ENCODE results near the gene PELO. TPM values are rescaled to one million over a fixed set of nuclear protein-coding genes. Genes with fewer than 3 reads are reported as not detected.

Gene PELO
- total RNA-seq, 1 experiment from 2014 or later, result 12.4 TPM

- ChIA-PET CTCF (no interaction called here), POLR2A (no interaction called here)
- no peak overlapping the region for H3K27ac ChIP-seq (ENCODE audit: low read length)
- TF ChIP-seq SIN3A (IDR thresholded peaks at IDR 0.05; ENCODE audit: borderline replicate concordance, insufficient read depth, low read depth, low read length), result no peak
- no peak for TF ChIP-seq CTCF (IDR thresholded peaks at IDR 0.05)
- TF ChIP-seq, protein P1, sequence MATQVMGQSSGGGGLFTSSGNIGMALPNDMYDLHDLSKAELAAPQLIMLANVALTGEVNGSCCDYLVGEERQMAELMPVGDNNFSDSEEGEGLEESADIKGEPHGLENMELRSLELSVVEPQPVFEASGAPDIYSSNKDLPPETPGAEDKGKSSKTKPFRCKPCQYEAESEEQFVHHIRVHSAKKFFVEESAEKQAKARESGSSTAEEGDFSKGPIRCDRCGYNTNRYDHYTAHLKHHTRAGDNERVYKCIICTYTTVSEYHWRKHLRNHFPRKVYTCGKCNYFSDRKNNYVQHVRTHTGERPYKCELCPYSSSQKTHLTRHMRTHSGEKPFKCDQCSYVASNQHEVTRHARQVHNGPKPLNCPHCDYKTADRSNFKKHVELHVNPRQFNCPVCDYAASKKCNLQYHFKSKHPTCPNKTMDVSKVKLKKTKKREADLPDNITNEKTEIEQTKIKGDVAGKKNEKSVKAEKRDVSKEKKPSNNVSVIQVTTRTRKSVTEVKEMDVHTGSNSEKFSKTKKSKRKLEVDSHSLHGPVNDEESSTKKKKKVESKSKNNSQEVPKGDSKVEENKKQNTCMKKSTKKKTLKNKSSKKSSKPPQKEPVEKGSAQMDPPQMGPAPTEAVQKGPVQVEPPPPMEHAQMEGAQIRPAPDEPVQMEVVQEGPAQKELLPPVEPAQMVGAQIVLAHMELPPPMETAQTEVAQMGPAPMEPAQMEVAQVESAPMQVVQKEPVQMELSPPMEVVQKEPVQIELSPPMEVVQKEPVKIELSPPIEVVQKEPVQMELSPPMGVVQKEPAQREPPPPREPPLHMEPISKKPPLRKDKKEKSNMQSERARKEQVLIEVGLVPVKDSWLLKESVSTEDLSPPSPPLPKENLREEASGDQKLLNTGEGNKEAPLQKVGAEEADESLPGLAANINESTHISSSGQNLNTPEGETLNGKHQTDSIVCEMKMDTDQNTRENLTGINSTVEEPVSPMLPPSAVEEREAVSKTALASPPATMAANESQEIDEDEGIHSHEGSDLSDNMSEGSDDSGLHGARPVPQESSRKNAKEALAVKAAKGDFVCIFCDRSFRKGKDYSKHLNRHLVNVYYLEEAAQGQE (IDR thresholded peaks at IDR 0.05; ENCODE audit: insufficient read depth in 1 of 2, low read depth in 2 of 2, low read length in 1 of 2), result no peak
- no peaks in the 10 kb centered on the region for H3K9me3 ChIP-seq (ENCODE audit: control insufficient read depth, insufficient read depth, low read depth, low read length)
- ATAC-seq, result no peak
- in situ Hi-C loops (cut with HindIII; ENCODE audit: low pct_unique_long_range_greater_than_20kb, low sequenced_read_pairs) (no loop called here), intact Hi-C loops (cut with micrococcal nuclease; ENCODE audit: unreplicated experiment) (no loop called here)
- no peaks in the 10 kb centered on the region for H3K4me1 ChIP-seq (ENCODE audit: control insufficient read depth, insufficient read depth, low read length)
- H3K27me3 ChIP-seq (ENCODE audit: control insufficient read depth, insufficient read depth, low read length), result no peaks in the 10 kb centered on the region
- no peak overlapping the region for H3K4me3 ChIP-seq (ENCODE audit: low read depth in 2 of 2, low read length in 2 of 2)
- BruUV-seq (replicated peaks), result no TSS peak
- no peak for DNase-seq (ENCODE audit: low read depth, low spot score)
- H3K36me3 ChIP-seq (ENCODE audit: control insufficient read depth, insufficient read depth, low read length), result no peaks in the 10 kb centered on the region
These were observed 37.1 kb downstream of the PELO start for GRCh38 chr5:52824827-52825226.

DNA sequence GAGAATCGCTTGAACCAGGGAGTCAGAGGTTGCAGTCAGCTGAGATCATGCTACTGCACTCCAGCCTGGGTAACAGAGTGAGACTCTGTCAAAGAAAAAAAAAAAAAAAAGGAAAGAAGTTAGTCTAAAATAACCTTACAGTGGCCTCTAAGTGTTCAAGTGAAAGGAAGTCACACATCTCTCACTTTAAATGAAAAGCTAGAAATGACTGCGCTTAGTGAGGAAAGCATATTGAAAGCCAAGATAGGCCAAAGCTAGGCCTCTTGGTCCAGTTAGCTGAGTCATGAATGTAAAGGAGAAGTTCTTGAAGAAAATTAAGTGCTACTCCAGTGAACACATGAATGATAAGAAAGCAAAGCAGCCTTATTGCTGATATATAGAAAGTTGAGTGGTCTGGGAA is 38.1 kb downstream of the PELO start:
- TF ChIP-seq POLR2AphosphoS5 (IDR thresholded peaks at IDR 0.05; ENCODE audit: low read depth, low read length), result no peak
- intact Hi-C loops (cut with micrococcal nuclease; ENCODE audit: unreplicated experiment) (no loop called here), in situ Hi-C loops (cut with HindIII; ENCODE audit: low pct_unique_long_range_greater_than_20kb, low sequenced_read_pairs) (no loop called here)
- H3K27ac ChIP-seq (ENCODE audit: low read length), result no peak overlapping the region
- BruUV-seq (replicated peaks), result no TSS peak
- ChIA-PET CTCF (no interaction called here), POLR2A (no interaction called here)
- H3K27me3 ChIP-seq (ENCODE audit: control insufficient read depth, insufficient read depth, low read length), result no peaks in the 10 kb centered on the region
- H3K4me1 ChIP-seq (ENCODE audit: control insufficient read depth, insufficient read depth, low read length), result no peaks in the 10 kb centered on the region
- no peak overlapping the region for H3K4me3 ChIP-seq (ENCODE audit: low read depth in 2 of 2, low read length in 2 of 2)
- no peak for ATAC-seq
- DNase-seq (ENCODE audit: low read depth, low spot score), result no peak
- H3K36me3 ChIP-seq (ENCODE audit: control insufficient read depth, insufficient read depth, low read length), result no peaks in the 10 kb centered on the region
- no peaks in the 10 kb centered on the region for H3K9me3 ChIP-seq (ENCODE audit: control insufficient read depth, insufficient read depth, low read depth, low read length)

- ATAC-seq, result no peak
- in situ Hi-C loops (cut with HindIII; ENCODE audit: low pct_unique_long_range_greater_than_20kb, low sequenced_read_pairs), result no loop called here
- Histone ChIP-seq H3K27ac (ENCODE audit: low read length) (no peak overlapping the region), H3K36me3 (ENCODE audit: control insufficient read depth, insufficient read depth, low read length) (no peaks in the 10 kb centered on the region), H3K9me3 (ENCODE audit: control insufficient read depth, insufficient read depth, low read depth, low read length) (no peaks in the 10 kb centered on the region), H3K4me1 (ENCODE audit: control insufficient read depth, insufficient read depth, low read length) (no peaks in the 10 kb centered on the region), H3K27me3 (ENCODE audit: control insufficient read depth, insufficient read depth, low read length) (no peaks in the 10 kb centered on the region), H3K4me3 (ENCODE audit: low read depth in 2 of 2, low read length in 2 of 2) (no peak overlapping the region)
- intact Hi-C loops (cut with micrococcal nuclease; ENCODE audit: unreplicated experiment), result no loop called here
- no peak for TF ChIP-seq TCF7L2 (IDR thresholded peaks at IDR 0.05; ENCODE audit: low read depth, low read length)
- TF ChIP-seq, protein P1 (IDR thresholded peaks at IDR 0.05; ENCODE audit: insufficient read depth in 1 of 2, low read depth in 2 of 2, low read length in 1 of 2), result no peak
- TF ChIP-seq SIN3A (IDR thresholded peaks at IDR 0.05; ENCODE audit: borderline replicate concordance, insufficient read depth, low read depth, low read length), result no peak
- TF ChIP-seq POLR2AphosphoS5 (IDR thresholded peaks at IDR 0.05; ENCODE audit: low read depth, low read length), result no peak
- TF ChIP-seq CTCF (IDR thresholded peaks at IDR 0.05), result no peak
- ChIA-PET POLR2A (no interaction called here), CTCF (no interaction called here)
- DNase-seq (ENCODE audit: low read depth, low spot score), result no peak
- BruUV-seq (replicated peaks), result no TSS peak
These were observed 40.1 kb downstream of the PELO start for GRCh38 chr5:52827815-52828214.
